Fibroblast of the aortic adventitia (primary cell): Measurements from ENCODE around the gene VSTM2B. TPM values are rescaled to one million over a fixed set of nuclear protein-coding genes. Genes with fewer than 3 reads are reported as not detected.
"Not testable (repeated sequence)": the region's sequence is repeated elsewhere in the genome, so short reads cannot be mapped to it uniquely, and the experiment has no call there.

Experiments used
- DNase-seq: peaks from one replicate; pipeline ENCODE4 v3.0.0-alpha.2; 2010; ENCODE audit warnings: low read depth
- H3K4me3 ChIP-seq: 2 replicates; pipeline ENCODE4 v1.5.1; 2011; ENCODE audit warnings: low read depth, mild to moderate bottlenecking, control low read depth, low read length, moderate library complexity
- total RNA-seq: library from RNA; depleted of rRNA; stranded (reverse); fragments of >200 nt; gene quantifications from 2 replicates; pipeline ENCODE4 v1.2.3, GENCODE V29; 2012; ENCODE audit warnings: low replicate concordance
- TF ChIP-seq, protein P1 (sequence below): IDR thresholded peaks from 2 replicates; pipeline ENCODE4 v1.5.1; 2011; ENCODE audit warnings: mild to moderate bottlenecking, low read length, control low read depth, inconsistent platforms; ENCODE audit not compliant: insufficient read depth

The VSTM2B gene
- total RNA-seq, 1 donor = not detected

DNA sequence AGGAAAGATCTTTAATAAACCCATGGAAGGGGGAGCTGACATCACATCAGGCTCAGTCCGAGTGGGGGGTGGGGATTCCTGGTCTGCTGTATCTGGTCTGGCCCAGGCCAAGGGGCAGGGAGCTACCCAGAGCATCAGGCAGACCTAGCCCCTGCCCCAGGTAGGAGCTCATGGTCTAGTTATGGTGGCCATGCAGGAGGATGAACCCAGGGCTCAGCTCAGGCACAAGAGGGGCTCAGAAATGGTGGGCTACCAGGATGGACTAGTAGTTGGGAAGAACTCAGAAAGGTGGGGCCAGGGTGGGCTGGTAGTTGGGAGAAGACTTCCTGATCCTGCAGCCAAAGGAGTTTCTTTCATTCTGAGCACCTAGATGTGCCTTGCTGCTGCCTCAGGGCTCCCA, 14.3 kb downstream of the VSTM2B start:
- no peak overlapping the region for H3K4me3 ChIP-seq
- TF ChIP-seq, protein P1, sequence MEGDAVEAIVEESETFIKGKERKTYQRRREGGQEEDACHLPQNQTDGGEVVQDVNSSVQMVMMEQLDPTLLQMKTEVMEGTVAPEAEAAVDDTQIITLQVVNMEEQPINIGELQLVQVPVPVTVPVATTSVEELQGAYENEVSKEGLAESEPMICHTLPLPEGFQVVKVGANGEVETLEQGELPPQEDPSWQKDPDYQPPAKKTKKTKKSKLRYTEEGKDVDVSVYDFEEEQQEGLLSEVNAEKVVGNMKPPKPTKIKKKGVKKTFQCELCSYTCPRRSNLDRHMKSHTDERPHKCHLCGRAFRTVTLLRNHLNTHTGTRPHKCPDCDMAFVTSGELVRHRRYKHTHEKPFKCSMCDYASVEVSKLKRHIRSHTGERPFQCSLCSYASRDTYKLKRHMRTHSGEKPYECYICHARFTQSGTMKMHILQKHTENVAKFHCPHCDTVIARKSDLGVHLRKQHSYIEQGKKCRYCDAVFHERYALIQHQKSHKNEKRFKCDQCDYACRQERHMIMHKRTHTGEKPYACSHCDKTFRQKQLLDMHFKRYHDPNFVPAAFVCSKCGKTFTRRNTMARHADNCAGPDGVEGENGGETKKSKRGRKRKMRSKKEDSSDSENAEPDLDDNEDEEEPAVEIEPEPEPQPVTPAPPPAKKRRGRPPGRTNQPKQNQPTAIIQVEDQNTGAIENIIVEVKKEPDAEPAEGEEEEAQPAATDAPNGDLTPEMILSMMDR = no peak
- DNase-seq = no peak

DNA sequence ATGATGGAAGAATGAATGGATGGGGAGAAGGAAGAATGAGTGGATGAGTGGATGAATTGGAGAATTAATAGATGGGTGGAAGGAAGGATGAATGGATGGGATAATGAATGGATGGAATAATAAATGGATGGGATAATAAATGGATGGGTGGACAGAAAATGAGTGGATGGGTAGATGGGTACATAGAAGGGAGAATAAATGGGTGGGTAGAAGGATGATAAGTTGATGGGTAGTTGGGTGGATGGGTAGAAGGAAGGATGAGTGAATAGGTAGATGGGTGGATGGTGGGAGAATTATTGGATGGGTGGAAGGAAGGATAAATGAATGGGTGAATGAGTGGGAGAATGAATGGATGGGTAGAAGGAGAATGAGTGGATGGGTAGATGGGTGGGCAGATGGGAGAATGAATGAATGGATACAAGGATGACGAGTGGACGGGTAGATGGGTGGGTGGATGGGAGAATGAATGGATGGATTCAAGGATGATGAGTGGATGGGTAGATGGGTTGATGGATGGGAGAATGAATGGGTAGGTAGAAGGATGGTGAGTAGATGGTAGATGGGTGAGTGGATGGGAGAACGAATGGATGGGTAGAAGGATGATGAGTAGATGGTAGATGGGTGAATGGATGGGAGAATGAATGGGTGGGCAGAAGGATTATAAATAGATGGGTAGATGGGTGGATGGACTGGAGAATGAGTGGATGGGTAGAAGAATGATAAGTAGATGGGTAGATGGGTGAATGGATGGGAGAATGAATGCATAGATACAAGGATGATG, 15.9 kb downstream of the VSTM2B start:
- DNase-seq = no peak
- TF ChIP-seq, protein P1 = no peak
- H3K4me3 ChIP-seq = no peak overlapping the region

DNA sequence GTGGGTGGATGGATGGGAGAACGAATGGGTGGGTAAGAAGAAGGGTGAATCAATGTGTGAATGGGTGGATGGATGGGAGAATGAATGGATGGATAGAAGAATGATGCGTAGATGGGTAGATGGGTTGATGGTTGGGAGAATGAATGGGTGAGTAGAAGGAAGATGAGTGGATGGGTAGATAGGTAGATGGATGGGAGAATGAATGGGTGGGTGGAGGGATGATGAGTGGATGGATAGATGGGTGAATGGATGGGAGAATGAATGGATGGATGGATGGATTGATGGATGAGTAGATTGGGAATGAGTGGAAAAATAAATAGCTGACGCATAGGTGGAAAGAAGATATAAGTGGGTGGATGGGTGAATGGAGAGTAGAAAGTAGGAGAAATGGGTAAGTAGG, 16.5 kb downstream of the VSTM2B start:
- DNase-seq = no peak
- no peak overlapping the region for H3K4me3 ChIP-seq
- TF ChIP-seq, protein P1 = no peak

DNA sequence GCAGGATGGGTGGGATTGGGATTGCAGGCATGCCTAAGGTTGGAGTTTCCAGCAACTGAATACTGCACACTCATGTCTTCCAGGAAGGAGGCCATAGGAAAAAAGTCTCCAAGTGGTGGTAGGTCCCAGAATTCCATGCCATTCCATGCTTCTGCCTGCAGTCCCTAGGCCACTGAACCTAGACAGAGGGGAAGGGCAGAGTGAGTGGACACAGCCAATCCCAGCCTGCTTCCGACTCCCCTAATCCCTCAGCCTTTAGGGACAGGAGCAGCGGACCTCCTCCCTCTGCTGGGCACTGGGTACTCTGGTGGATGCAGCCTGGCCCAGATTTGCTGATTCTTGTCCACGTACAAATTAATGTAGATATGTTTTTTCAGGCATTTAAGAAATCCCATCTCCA, 17.0 kb downstream of the VSTM2B start:
- TF ChIP-seq, protein P1 = no peak
- H3K4me3 ChIP-seq = no peak overlapping the region
- DNase-seq = no peak

DNA sequence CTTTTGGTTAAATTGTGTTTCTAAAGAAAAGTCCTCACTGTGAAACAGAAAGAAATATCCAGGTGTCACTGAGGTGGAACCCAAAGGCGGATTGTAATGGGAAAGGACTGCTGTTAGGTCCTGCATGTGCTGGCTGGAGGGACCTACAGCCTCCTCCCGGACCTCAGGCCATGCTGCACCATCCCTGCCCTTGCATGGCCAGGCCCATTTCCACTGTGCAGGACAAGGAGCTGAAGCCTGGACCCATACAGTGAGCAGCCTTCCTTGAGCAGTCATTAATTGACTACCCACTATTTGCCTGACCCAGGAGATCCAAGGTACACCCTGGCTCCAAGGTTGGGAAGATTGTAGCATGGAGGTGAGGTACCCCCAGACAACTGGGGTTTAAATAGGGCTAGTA, 17.6 kb downstream of the VSTM2B start:
- no peak for DNase-seq
- no peak overlapping the region for H3K4me3 ChIP-seq
- TF ChIP-seq, protein P1 = no peak

DNA sequence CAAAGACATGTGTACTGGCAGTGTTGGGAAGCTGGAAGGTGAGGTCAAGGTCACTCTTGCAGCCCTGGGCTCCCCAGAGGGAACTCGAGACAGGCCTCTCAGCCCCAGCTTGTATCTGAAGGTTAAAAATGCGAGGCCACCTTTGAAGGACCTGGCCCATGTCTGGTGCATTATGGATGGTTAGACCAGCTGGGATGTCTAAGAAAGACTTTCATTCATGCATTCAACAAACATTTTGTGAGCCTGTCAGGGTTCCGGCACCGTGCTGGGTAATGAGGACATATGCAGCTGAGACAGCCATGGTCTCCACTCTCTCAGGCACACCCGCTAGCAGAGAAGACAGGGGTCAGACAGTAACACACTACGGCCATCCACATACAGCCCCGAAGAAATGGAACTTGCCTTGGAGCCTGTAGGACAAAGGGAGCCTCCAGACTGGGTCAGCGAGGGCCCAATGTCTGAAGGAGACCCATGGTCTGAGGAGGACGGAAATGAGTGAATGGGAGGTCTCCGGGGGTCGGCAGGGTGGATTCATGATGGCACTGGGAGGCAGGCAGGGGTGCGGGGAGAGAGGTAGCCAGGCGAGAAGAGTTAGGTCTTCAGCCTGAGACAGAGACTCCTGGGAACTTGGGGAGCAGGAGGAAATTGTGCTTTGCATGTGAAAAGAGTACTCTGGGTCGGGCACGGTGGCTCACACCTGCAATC, 19.0 kb downstream of the VSTM2B start:
- TF ChIP-seq, protein P1 = no peak
- DNase-seq = no peak
- H3K4me3 ChIP-seq = no peak overlapping the region

DNA sequence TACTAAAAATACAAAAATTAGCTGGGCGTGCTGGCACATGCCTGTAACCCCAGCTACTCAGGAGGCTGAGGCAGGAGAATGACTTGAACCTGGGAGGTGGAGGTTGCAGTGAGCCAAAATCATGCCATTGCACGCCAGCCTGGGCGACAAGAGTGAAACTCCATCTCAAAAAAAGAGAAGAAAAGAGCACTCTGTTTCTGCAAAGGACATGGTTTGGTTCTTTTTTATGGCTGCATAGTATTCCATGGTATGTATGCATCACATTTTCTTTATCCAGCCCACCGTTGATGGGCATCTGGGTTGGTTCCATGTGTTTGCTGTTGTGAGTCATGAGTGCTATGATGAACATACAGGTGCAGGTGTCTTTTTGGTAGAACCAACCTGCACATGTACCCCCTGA, 19.7 kb downstream of the VSTM2B start:
- DNase-seq, H3K4me3 ChIP-seq: not testable (repeated sequence)
